Mesodermal cell (in vitro differentiated cells): ENCODE data around the gene TCF12.

ENCODE experiments used
- H3K27ac ChIP-seq: 2 replicates; pipeline ENCODE4 v1.7.0; 2013; ENCODE audit warnings: mild to moderate bottlenecking, low read depth, low read length, moderate library complexity; ENCODE audit not compliant: severe bottlenecking
- H3K36me3 ChIP-seq: 2 replicates; pipeline ENCODE4 v1.7.1; 2013; ENCODE audit warnings: mild to moderate bottlenecking, low read length, moderate library complexity; ENCODE audit not compliant: control insufficient read depth, insufficient read depth
- H3K4me1 ChIP-seq: one replicate; pipeline ENCODE4 v1.7.1; 2013; ENCODE audit warnings: mild to moderate bottlenecking, low read length; ENCODE audit not compliant: insufficient read depth, control insufficient read depth, poor library complexity, severe bottlenecking
- H3K4me3 ChIP-seq: 2 replicates; pipeline ENCODE4 v1.7.0; 2013; ENCODE audit warnings: low read length, control low read depth, mild to moderate bottlenecking; ENCODE audit not compliant: insufficient read depth, poor library complexity, severe bottlenecking; ENCODE audit errors: extremely low read depth
- H3K9me3 ChIP-seq: 2 replicates; pipeline ENCODE4 v1.7.1; 2013; ENCODE audit warnings: mild to moderate bottlenecking, low read length, moderate library complexity; ENCODE audit not compliant: control insufficient read depth
- WGBS, 2 experiments: methylation state at CpG; one replicate each; pipeline ENCODE4 v1.1.5; 2013; ENCODE audit warnings: missing lambda C conversion rate in 2 of 2; ENCODE audit not compliant: insufficient coverage in 2 of 2; 5-methylcytosine and 5-hydroxymethylcytosine counted together

Gene TCF12

DNA sequence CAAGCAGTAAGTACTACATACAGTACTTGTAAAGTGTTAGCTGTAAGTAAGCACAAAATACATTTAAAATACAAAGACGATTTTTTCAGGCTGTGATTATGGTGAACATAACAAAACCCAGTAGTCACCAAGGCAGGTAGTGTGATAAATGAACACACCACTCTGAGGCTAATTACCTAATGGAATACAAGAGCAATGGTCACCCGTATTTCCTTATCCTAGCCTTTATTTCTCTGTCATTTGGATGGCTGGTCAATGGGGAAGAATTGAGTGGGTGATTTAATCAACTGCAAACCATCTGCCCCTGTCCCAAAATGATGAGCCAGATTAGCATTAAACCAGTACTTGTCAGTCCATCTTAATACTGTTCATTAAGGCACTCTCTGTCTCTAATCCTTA, 368.7 kb downstream of the TCF12 start:
- WGBS, 2 experiments, result no CpG with 5 or more reads among the region's 2 CpGs
- no peak overlapping the region for H3K27ac ChIP-seq
- H3K4me3 ChIP-seq, result no peak overlapping the region
- no peaks in the 10 kb centered on the region for H3K9me3 ChIP-seq
- H3K4me1 ChIP-seq, result no peaks in the 10 kb centered on the region
- H3K36me3 ChIP-seq, result peaks cover 83% of the 10 kb centered on the region

DNA sequence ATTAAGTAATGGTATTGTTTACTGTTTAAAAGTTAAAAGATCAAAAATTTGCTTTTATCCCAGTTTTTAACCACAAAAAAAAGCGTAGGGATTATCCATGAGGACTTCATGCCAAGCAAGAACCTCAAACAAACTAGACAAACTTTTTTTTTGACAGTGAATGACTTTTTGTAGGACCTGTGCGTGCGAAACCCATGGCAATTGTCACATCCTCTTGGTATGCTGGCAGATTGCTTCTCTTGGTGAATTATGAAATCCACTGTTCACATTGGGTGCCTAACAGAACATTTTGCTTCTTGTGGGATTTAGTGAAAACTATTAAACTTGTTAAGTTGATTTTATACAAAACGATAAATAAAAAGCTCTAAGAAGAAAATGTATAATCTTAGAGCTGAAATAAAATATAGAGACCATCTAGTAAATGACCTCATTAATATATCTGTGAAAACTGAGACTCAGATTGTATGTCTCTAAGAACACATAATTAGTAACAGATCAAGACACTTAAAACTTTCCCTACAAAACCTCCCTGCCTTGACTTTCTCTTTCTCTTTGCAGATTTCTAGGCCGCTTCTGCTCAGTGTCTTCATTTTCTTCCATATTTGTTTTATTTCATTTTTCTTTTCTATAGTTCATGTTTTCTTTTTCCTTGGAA, 370.6 kb downstream of the TCF12 start:
- Histone ChIP-seq H3K4me3 (no peak overlapping the region), H3K9me3 (no peaks in the 10 kb centered on the region), H3K36me3 (peaks cover 65% of the 10 kb centered on the region), H3K27ac (no peak overlapping the region), H3K4me1 (no peaks in the 10 kb centered on the region)
- WGBS, 2 experiments, result 67 to 86% methylated on average over 1 of the region's 5 CpGs

DNA sequence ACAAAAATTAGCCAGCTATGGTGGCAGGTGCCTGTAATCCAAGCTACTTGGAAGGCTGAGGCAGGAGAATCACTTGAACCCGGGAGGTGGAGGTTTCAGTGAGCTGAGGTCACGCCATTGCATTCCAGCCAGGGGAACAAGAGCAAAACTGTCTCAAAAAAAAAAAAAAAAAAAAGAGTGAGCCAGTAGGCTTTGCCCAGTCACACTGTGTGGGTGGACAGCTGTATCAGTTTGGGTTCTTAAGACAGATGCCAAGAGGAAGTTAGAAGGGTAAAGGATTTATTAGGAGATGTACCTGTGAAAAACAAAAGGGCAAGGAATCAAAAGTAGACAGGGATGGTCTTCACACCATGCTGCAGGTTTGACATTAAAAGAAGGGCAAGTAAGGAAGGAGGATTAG, 371.7 kb downstream of the TCF12 start:
- 100% methylated on average over 1 to 2 of the region's 2 CpGs for WGBS, 2 experiments
- Histone ChIP-seq H3K4me1 (no peaks in the 10 kb centered on the region), H3K36me3 (peaks cover 55% of the 10 kb centered on the region)

DNA sequence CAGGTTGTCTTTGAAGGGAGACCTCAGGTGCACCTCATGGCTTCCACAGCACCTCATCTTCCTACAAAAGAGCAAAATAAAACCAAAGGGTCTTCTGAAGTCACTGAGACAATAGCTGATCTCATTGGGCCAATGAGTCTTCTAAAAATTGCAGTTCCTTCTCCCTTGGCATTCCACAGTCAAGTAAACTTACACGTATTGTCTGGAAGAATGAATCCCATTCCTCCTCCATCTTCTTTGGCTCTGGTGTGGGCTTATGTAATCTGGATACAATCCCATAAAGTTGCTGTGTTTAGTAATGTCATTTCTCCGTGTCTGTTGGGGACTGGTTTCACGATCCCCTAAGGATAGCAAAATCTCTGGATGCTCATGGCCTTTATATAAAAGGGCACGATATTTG, 372.4 kb downstream of the TCF12 start:
- H3K36me3 ChIP-seq, result peaks cover 49% of the 10 kb centered on the region
- no peak overlapping the region for H3K4me3 ChIP-seq
- no peaks in the 10 kb centered on the region for H3K9me3 ChIP-seq
- no peak overlapping the region for H3K27ac ChIP-seq
- no peaks in the 10 kb centered on the region for H3K4me1 ChIP-seq
- no CpG with 5 or more reads among the region's 4 CpGs for WGBS, 2 experiments

More for the DNA sequence above, 371.7 kb downstream of the TCF12 start:
- H3K9me3 ChIP-seq, result no peaks in the 10 kb centered on the region
- H3K4me3 ChIP-seq, result no peak overlapping the region
- H3K27ac ChIP-seq, result no peak overlapping the region

DNA sequence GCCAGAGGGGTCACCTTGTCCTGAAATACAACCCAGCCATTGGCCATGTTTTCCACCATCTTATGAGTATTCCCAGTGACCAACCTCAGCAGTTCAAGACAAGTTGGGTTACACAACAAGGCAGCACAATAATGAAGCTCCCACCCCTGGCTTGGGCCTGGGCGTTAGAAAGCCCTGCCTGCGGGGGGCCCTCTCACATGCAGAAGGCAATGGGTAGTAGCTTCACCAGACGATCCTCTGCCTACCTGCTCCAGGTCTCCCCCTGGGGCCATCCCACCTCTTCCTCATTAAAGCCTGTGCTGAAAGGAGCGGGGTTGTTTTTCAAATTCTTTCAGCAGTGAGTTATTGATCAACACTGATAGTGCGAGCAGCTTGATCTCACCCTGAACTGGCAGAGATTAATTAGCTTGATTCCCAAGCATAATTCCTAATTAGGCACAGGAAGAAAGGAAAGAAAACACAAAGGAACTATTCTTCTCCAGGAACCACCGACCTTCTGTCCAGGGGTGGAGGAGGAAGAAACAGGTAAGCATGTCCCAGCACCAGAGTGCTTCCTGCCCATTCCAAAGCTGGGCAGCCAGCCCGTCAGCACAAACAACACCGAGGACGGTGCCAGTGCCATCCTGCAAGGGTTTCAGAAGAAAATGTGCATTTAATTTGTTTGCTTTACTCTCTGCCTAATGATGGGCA, 378.2 kb downstream of the TCF12 start:
- WGBS, 2 experiments, result 86 to 90% methylated on average over 7 of the region's 9 CpGs
- H3K27ac ChIP-seq, result no peak overlapping the region

DNA sequence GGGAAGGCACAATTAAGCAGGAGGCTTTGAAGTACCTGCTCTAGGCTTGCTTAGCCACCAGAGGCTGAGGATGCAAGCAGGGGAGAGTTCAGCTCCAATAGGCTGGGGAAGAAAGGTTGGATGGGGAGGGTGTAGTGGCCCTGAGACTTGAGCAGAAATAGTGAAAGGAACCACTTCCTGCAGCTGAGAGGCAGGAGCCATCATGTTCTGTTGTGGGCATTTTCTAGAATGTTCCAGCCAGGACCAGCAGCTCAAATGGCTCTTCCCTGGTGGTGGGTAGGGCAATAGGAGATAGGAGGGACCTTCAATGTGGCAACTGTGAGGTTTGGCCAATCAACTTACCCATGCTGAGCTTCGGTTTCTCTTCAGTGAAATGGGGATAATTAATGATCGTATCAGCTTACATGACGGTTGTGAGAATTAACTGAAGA, 378.7 kb downstream of the TCF12 start:
- 88 to 100% methylated on average over 3 of the region's 3 CpGs for WGBS, 2 experiments
- Histone ChIP-seq H3K4me3 (no peak overlapping the region), H3K27ac (no peak overlapping the region), H3K4me1 (peaks cover 3% of the 10 kb centered on the region), H3K9me3 (no peaks in the 10 kb centered on the region), H3K36me3 (peaks cover under 1% of the 10 kb centered on the region)

More for the DNA sequence above, 378.2 kb downstream of the TCF12 start:
- H3K9me3 ChIP-seq, result no peaks in the 10 kb centered on the region
- H3K4me1 ChIP-seq, result peaks cover 3% of the 10 kb centered on the region
- H3K36me3 ChIP-seq, result peaks cover 6% of the 10 kb centered on the region
- no peak overlapping the region for H3K4me3 ChIP-seq

DNA sequence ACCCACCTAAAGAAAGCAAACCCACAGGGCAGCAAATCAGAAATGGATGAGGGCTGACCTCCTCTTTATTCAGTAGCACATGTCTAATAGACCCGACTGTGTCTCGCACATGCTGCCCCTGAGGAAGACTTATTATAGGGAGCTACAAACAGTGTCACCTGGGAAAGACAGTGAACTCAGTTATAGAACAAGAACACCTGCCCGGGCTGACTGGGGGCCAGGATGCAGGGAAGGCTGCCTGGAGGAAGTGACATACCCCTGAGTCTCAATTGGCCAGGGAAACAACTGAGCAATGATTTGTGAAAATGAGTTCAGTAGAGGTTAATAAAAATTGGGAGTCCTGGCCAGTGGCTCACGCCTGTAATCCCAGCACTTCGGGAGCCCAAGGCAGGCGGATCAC, 379.2 kb downstream of the TCF12 start:
- WGBS, 2 experiments, result 93 to 94% methylated on average over 5 to 6 of the region's 6 CpGs
- Histone ChIP-seq H3K4me3 (no peak overlapping the region), H3K9me3 (no peaks in the 10 kb centered on the region), H3K27ac (no peak overlapping the region), H3K4me1 (peaks cover 3% of the 10 kb centered on the region), H3K36me3 (no peaks in the 10 kb centered on the region)

DNA sequence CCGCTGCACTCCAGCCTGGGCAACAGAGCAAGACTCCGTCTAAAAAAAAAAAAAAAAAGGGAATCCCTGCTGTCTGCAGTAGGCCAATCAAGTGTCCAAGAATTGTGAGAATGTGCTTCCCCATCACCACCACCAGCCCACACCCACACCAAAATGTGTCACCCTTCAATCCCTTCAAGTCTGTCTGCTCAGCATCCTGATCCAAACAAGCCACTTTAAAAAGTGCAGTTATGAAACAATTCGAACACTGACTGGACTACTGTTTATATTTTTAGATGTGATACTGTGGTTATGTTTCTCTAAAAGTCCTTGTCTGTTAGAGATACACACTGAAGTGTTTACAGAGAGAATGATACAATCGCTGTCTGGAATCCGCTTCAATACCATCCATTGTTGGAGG, 379.8 kb downstream of the TCF12 start:
- H3K4me1 ChIP-seq, result peaks cover 3% of the 10 kb centered on the region
- 100% methylated on average over 2 of the region's 5 CpGs for WGBS, 2 experiments
- H3K9me3 ChIP-seq, result no peaks in the 10 kb centered on the region
- H3K4me3 ChIP-seq, result no peak overlapping the region
- H3K27ac ChIP-seq, result no peak overlapping the region
- no peaks in the 10 kb centered on the region for H3K36me3 ChIP-seq

DNA sequence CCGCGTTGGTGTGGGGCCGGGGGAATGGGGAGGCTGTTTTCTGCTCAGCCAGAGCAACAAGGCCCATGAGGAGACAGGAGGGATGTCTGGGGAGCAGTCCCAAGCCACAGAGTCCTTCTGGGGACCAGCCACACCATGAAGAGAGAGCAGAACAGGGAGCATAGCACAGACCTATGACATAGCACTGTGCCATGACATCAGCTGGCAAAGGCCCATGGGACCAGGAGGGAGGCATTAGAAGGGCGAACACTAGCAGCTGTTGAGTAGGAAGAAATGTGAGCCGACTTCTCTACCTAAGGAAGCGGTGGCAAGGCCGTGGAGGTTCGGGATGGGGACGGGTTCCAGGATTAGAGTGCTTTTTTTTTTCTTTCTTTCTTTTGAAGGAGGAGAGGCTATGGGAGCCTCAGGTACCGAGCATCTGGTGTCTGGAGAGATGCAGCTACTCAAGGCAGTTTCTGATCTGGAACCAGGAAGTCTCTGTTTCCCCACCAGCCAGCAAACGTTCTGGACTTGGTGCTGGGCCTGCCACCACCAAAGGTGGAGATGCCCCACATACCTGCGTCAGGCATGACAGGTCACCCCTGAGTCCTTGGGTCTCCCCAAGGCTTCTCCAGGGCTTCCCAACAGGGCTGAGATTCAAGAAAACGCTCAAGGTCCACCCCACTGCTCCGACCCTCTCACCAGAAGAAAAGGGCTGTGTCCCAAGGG, 380.6 kb downstream of the TCF12 start:
- 90 to 98% methylated on average over 11 to 12 of the region's 14 CpGs for WGBS, 2 experiments
- no peak overlapping the region for H3K27ac ChIP-seq
- H3K9me3 ChIP-seq, result no peaks in the 10 kb centered on the region

DNA sequence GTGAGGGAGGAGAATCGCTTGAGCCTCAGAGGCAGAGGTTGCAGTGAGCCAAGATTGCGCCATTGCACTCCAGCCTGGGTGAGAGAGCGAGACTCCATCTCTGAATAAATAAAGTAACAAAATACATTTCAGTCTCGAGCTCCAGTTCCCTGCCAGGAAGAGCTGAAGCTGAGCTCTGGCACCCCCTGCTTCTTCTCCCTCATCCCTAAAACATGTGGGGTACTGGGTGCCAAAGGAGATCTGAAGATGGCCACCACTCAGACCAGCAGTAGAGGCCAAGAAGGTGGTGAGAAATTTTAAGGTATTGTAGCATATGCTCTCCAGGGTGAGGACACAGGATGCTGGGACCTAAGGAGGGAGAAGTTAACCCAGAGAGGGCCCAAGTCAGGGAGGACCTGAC, 382.9 kb downstream of the TCF12 start:
- no peaks in the 10 kb centered on the region for H3K9me3 ChIP-seq
- H3K36me3 ChIP-seq, result no peaks in the 10 kb centered on the region
- H3K4me1 ChIP-seq, result peaks cover 3% of the 10 kb centered on the region
- no peak overlapping the region for H3K27ac ChIP-seq
- WGBS, 2 experiments, result 76 to 100% methylated on average over 2 to 3 of the region's 4 CpGs
- H3K4me3 ChIP-seq, result no peak overlapping the region

More for the DNA sequence above, 380.6 kb downstream of the TCF12 start:
- Histone ChIP-seq H3K4me3 (no peak overlapping the region), H3K36me3 (no peaks in the 10 kb centered on the region), H3K4me1 (peaks cover 3% of the 10 kb centered on the region)
